ENCODE data around the gene OLIG3. TPM values are rescaled to one million over a fixed set of nuclear protein-coding genes. Genes with fewer than 3 reads are reported as not detected.

Gene OLIG3
- polyA plus RNA-seq, 2 donors = 0.02 TPM; not detected in 1

- 89 to 92% methylated on average over 3 of the region's 3 CpGs for WGBS, 2 donors
- no peak overlapping the region for H3K4me3 ChIP-seq (ENCODE audit: low read depth in 1 of 2, low read length in 2 of 2)
- H3K9me3 ChIP-seq (ENCODE audit: control insufficient read depth in 2 of 2, insufficient read depth in 1 of 2, low read depth in 1 of 2, low read length in 1 of 2) = no peaks in the 10 kb centered on the region
- H3K27ac ChIP-seq (ENCODE audit: low read depth in 2 of 2, low read length in 1 of 2) = no peak overlapping the region
- H3K4me1 ChIP-seq (ENCODE audit: control insufficient read depth in 2 of 2, insufficient read depth in 2 of 2, low read length in 1 of 2) = no peaks in the 10 kb centered on the region
- no peaks in the 10 kb centered on the region for H3K36me3 ChIP-seq (ENCODE audit: control insufficient read depth in 2 of 2, insufficient read depth in 2 of 2, low read length in 1 of 2)
- H3K27me3 ChIP-seq (ENCODE audit: control insufficient read depth in 1 of 2, insufficient read depth in 2 of 2, low read length in 2 of 2) = no peaks in the 10 kb centered on the region
Measured at GRCh38 chr6:137473598-137473997, 20.6 kb downstream of the OLIG3 start.

- H3K4me1 ChIP-seq (ENCODE audit: control insufficient read depth in 2 of 2, insufficient read depth in 2 of 2, low read length in 1 of 2) = no peaks in the 10 kb centered on the region
- 94 to 97% methylated on average over 3 of the region's 3 CpGs for WGBS, 2 donors
- H3K27me3 ChIP-seq (ENCODE audit: control insufficient read depth in 1 of 2, insufficient read depth in 2 of 2, low read length in 2 of 2) = no peaks in the 10 kb centered on the region
Measured at GRCh38 chr6:137472641-137473137, 21.5 kb downstream of the OLIG3 start.

GRCh38 chr6:137471986-137472385 lies 22.2 kb downstream of the OLIG3 start:
- no peaks in the 10 kb centered on the region for H3K4me1 ChIP-seq (ENCODE audit: control insufficient read depth in 2 of 2, insufficient read depth in 2 of 2, low read length in 1 of 2)
- no peaks in the 10 kb centered on the region for H3K9me3 ChIP-seq (ENCODE audit: control insufficient read depth in 2 of 2, insufficient read depth in 1 of 2, low read depth in 1 of 2, low read length in 1 of 2)
- no peak overlapping the region for H3K27ac ChIP-seq (ENCODE audit: low read depth in 2 of 2, low read length in 1 of 2)
- no peak overlapping the region for H3K4me3 ChIP-seq (ENCODE audit: low read depth in 1 of 2, low read length in 2 of 2)
- no peaks in the 10 kb centered on the region for H3K27me3 ChIP-seq (ENCODE audit: control insufficient read depth in 1 of 2, insufficient read depth in 2 of 2, low read length in 2 of 2)
- no peaks in the 10 kb centered on the region for H3K36me3 ChIP-seq (ENCODE audit: control insufficient read depth in 2 of 2, insufficient read depth in 2 of 2, low read length in 1 of 2)
- 82 to 88% methylated on average over 2 of the region's 2 CpGs for WGBS, 2 donors

More at GRCh38 chr6:137472641-137473137, 21.5 kb downstream of the OLIG3 start:
- Histone ChIP-seq H3K36me3 (ENCODE audit: control insufficient read depth in 2 of 2, insufficient read depth in 2 of 2, low read length in 1 of 2) (no peaks in the 10 kb centered on the region), H3K9me3 (ENCODE audit: control insufficient read depth in 2 of 2, insufficient read depth in 1 of 2, low read depth in 1 of 2, low read length in 1 of 2) (no peaks in the 10 kb centered on the region), H3K4me3 (ENCODE audit: low read depth in 1 of 2, low read length in 2 of 2) (no peak overlapping the region), H3K27ac (ENCODE audit: low read depth in 2 of 2, low read length in 1 of 2) (no peak overlapping the region)

- H3K9me3 ChIP-seq (ENCODE audit: control insufficient read depth in 2 of 2, insufficient read depth in 1 of 2, low read depth in 1 of 2, low read length in 1 of 2) = no peaks in the 10 kb centered on the region
- no peaks in the 10 kb centered on the region for H3K36me3 ChIP-seq (ENCODE audit: control insufficient read depth in 2 of 2, insufficient read depth in 2 of 2, low read length in 1 of 2)
- H3K27ac ChIP-seq (ENCODE audit: low read depth in 2 of 2, low read length in 1 of 2) = no peak overlapping the region
- no peaks in the 10 kb centered on the region for H3K27me3 ChIP-seq (ENCODE audit: control insufficient read depth in 1 of 2, insufficient read depth in 2 of 2, low read length in 2 of 2)
- H3K4me3 ChIP-seq (ENCODE audit: low read depth in 1 of 2, low read length in 2 of 2) = no peak overlapping the region
- no peaks in the 10 kb centered on the region for H3K4me1 ChIP-seq (ENCODE audit: control insufficient read depth in 2 of 2, insufficient read depth in 2 of 2, low read length in 1 of 2)
- WGBS, 2 donors = 72 to 73% methylated on average over 5 of the region's 5 CpGs
Measured at GRCh38 chr6:137471497-137471896, 22.7 kb downstream of the OLIG3 start.

- no peaks in the 10 kb centered on the region for H3K9me3 ChIP-seq (ENCODE audit: control insufficient read depth in 2 of 2, insufficient read depth in 1 of 2, low read depth in 1 of 2, low read length in 1 of 2)
- H3K4me1 ChIP-seq (ENCODE audit: control insufficient read depth in 2 of 2, insufficient read depth in 2 of 2, low read length in 1 of 2) = no peaks in the 10 kb centered on the region
- 96% methylated on average over 6 of the region's 6 CpGs for WGBS, 2 donors
- no peaks in the 10 kb centered on the region for H3K27me3 ChIP-seq (ENCODE audit: control insufficient read depth in 1 of 2, insufficient read depth in 2 of 2, low read length in 2 of 2)
- H3K4me3 ChIP-seq (ENCODE audit: low read depth in 1 of 2, low read length in 2 of 2) = no peak overlapping the region
- no peak overlapping the region for H3K27ac ChIP-seq (ENCODE audit: low read depth in 2 of 2, low read length in 1 of 2)
- no peaks in the 10 kb centered on the region for H3K36me3 ChIP-seq (ENCODE audit: control insufficient read depth in 2 of 2, insufficient read depth in 2 of 2, low read length in 1 of 2)
Measured at GRCh38 chr6:137467211-137467610, 27.0 kb downstream of the OLIG3 start.

GRCh38 chr6:137465378-137466009 lies 28.7 kb downstream of the OLIG3 start:
- Histone ChIP-seq H3K4me3 (ENCODE audit: low read depth in 1 of 2, low read length in 2 of 2) (no peak overlapping the region), H3K36me3 (ENCODE audit: control insufficient read depth in 2 of 2, insufficient read depth in 2 of 2, low read length in 1 of 2) (no peaks in the 10 kb centered on the region), H3K4me1 (ENCODE audit: control insufficient read depth in 2 of 2, insufficient read depth in 2 of 2, low read length in 1 of 2) (no peaks in the 10 kb centered on the region), H3K9me3 (ENCODE audit: control insufficient read depth in 2 of 2, insufficient read depth in 1 of 2, low read depth in 1 of 2, low read length in 1 of 2) (no peaks in the 10 kb centered on the region), H3K27me3 (ENCODE audit: control insufficient read depth in 1 of 2, insufficient read depth in 2 of 2, low read length in 2 of 2) (no peaks in the 10 kb centered on the region), H3K27ac (ENCODE audit: low read depth in 2 of 2, low read length in 1 of 2) (no peak overlapping the region)
- WGBS, 2 donors = 90 to 91% methylated on average over 7 of the region's 7 CpGs

GRCh38 chr6:137452333-137452894 lies 41.8 kb downstream of the OLIG3 start:
- Histone ChIP-seq H3K9me3 (ENCODE audit: control insufficient read depth in 2 of 2, insufficient read depth in 1 of 2, low read depth in 1 of 2, low read length in 1 of 2) (no peaks in the 10 kb centered on the region), H3K27me3 (ENCODE audit: control insufficient read depth in 1 of 2, insufficient read depth in 2 of 2, low read length in 2 of 2) (no peaks in the 10 kb centered on the region), H3K4me1 (ENCODE audit: control insufficient read depth in 2 of 2, insufficient read depth in 2 of 2, low read length in 1 of 2) (no peaks in the 10 kb centered on the region), H3K4me3 (ENCODE audit: low read depth in 1 of 2, low read length in 2 of 2) (no peak overlapping the region), H3K27ac (ENCODE audit: low read depth in 2 of 2, low read length in 1 of 2) (no peak overlapping the region), H3K36me3 (ENCODE audit: control insufficient read depth in 2 of 2, insufficient read depth in 2 of 2, low read length in 1 of 2) (no peaks in the 10 kb centered on the region)
- 68 to 72% methylated on average over 7 of the region's 7 CpGs for WGBS, 2 donors

GRCh38 chr6:137443901-137444300 lies 50.3 kb downstream of the OLIG3 start:
- Histone ChIP-seq H3K27me3 (ENCODE audit: control insufficient read depth in 1 of 2, insufficient read depth in 2 of 2, low read length in 2 of 2) (no peaks in the 10 kb centered on the region), H3K36me3 (ENCODE audit: control insufficient read depth in 2 of 2, insufficient read depth in 2 of 2, low read length in 1 of 2) (no peaks in the 10 kb centered on the region), H3K4me3 (ENCODE audit: low read depth in 1 of 2, low read length in 2 of 2) (no peak overlapping the region), H3K4me1 (ENCODE audit: control insufficient read depth in 2 of 2, insufficient read depth in 2 of 2, low read length in 1 of 2) (no peaks in the 10 kb centered on the region), H3K9me3 (ENCODE audit: control insufficient read depth in 2 of 2, insufficient read depth in 1 of 2, low read depth in 1 of 2, low read length in 1 of 2) (no peaks in the 10 kb centered on the region), H3K27ac (ENCODE audit: low read depth in 2 of 2, low read length in 1 of 2) (no peak overlapping the region)
- WGBS, 2 donors = 67 to 93% methylated on average over 1 of the region's 1 CpG
